IPS-NIHi7 (cell line): ENCODE results near the gene FNDC3A.
"Not testable (repeated sequence)": the region's sequence is repeated elsewhere in the genome, so short reads cannot be mapped to it uniquely, and the experiment has no call there.

ENCODE experiments used
- DNase-seq: peaks from one replicate; pipeline ENCODE4 v3.0.0; 2012; ENCODE audit warnings: mixed read lengths; ENCODE audit errors: extremely low spot score

FNDC3A gene

DNA sequence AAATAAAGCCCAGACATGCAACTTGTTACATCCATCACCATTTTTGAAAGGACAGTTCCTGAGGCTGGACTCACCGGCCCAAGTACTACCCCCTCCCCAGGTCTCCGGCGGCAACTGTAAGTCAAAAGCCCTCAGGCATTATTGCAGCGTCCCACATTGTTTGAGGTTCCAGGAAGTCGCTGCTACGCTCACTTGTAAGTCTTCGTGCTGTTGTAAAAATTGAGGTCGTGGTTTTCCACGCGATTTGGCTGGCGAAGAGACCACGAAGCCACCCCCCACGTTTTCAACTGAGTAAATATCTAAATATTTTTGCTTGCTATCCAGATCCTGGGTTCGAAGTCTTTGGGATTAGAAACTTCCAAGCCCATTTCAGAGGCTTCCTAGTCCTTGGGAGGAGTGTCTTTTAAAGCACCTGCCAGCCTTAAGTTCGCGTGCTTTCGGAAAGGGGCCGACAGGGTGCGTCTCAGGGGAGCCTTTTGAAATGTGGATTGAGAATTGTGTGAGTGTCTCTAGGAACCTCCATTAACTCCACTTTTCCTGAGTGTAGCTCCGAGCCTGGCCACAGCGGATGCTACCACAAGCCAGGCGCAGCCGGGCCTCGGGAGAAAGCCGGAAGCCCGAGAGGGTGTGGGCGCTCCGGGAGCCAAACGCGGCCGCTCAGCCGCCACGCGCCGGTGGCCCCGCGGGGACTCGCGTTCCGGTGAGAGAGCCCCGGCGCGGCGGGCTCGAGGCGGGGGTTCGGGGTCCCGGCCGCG is 434 bp upstream of the FNDC3A start:
- peak; percentile 51 for DNase-seq

DNA sequence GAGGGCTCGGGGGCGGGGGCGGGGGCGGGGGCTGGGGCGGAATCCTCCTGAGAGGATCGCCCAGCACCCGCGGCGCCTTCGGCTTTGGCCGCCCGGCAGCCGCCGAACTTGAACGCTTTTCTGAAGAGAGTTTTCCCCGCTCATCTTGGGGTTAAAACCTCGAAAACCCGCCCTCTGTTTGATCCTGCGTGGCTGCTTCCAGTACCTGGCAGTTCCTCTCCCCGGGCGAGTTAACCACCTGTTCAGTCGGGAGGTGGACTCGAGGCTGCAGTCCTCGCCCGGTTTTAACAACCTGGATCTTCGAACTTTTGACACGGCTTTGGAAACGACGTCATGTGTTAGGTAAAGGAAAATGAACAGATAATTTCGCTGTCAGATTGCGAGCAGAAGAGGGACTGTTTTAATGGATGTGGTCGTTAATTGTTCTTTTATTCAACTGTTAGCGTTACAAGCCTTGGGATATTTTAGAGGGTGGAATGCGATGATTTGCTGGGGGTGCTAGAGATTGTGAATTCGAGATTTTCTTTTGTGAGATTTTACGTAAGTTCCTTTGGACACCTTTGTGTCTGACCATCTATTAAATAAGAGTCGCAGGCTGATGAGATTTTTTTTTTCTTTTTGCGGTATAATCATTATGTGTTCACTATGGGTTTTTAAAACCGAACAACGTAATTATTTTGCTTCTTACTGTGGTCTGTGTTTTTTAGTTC is 1.0 kb downstream of the FNDC3A start:
- DNase-seq, result no peak

DNA sequence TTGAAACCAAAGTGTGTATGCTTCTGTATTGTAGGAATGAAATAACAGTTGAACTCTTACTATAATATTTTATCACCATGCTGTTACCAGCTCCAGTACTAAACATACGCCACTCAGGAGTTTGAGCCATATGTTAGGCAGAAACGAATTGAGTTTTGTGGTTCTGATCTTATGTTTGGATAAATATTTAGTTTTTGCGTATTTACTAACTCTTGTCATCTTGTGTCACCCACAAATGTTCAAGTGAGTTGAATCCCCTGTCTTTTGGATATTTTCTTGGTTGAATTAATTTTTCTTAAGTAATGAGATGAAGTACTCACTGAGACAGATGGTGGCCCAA is 1.5 kb downstream of the FNDC3A start:
- no peak for DNase-seq

DNA sequence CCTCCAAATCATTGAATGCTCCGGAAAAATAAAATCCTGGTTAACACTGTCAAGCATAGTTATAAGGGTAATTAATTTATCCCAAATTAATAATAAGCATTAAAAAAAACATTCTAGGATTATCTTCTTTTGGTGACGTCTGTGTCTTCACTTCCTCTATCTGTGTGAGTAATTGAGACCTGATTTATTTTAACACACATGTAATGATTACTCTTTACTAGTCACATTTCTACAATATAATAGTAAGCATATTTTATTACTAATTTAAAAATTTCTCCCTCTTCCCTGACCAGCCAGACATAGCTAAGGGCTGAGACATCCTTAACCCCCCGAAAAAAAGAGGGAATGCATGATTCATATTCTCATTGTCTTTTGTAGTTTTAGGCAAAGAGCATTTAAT is 2.3 kb downstream of the FNDC3A start:
- no peak for DNase-seq

DNA sequence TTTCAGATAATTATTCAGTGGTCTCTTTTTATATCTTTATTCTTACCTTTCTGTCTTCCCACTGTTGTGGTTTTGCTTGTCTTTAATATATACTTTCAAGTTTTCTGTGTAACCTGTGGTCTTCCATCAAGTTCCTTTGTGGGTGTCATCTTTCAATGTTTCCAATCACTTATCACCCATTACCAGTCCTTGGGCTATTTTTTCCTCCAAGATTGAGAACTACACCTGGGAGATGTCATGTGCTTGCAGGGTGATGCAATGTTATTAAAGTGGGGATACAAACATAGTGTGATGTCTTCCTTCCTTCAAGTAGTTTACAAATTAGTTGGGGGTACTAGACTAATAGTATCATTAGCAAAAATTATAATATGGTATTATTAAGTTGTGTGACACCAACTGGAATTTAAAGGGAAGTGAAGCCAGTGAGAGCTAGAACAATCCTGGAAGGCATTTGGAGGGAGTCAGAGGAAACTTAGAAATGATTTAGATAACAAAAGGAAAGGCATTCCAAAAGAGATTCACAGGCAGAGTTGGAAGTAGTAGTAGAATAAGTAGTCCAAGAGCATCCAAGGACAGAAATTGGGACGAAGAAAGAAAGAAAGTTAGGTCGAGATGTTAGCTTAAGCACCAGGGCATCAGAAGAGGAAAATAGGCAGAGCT is 3.4 kb downstream of the FNDC3A start:
- DNase-seq, result no peak

DNA sequence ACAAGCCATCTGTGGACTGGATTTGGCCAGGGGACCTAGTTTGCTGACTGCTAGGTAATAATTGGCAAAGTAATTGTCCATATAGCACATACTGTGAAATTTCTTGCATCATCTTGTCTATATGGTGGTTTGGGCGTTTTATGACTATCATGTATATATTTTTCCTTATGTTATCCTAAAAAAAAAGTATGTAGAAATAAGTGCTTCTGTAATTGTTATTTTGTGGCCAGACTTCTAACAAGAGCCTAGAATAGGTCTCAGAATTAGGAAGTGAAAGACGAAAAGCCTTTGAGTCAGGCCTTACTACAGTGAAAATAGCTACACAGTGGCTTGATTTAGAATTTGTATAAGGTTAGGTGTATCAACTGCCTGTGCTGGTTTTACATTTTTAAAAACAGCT is 4.2 kb downstream of the FNDC3A start:
- DNase-seq, result no peak

DNA sequence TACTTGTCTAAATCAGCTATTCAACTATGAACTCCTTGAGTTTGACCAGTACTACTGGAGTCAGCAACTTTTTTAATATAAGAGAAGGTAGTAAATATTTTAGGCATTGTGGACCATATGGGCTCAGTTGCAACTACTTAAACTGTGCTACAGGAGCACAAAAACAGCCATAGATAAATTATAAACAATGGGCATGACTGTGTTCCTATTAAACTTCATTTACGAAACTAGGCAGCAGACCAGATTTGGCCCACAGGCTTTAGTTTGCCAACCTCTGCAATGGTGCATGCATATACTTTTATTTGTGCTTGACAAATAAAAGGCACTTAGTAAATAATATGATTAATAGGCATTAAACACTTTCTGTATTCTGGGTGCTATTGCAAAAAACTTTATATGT is 7.6 kb downstream of the FNDC3A start:
- no peak for DNase-seq

DNA sequence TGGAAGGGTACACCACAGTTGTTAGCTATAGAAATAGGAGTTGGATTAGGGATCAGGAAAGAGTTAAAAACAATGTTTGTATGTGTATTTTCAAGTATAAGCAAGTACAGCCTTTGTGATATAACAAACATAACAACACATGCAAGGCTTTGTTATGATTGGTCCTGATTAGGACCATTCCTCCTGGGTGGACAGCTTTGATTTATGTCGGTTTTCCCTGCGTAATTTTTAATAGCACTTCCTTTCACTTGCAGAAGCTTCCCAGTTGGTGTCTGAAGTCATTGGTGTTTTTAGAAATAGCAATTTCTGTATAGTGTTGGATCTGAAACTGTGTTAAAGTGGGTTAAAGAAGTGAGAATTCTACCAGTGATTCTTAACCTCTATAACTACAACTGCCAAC is 10.0 kb downstream of the FNDC3A start:
- DNase-seq, result no peak

DNA sequence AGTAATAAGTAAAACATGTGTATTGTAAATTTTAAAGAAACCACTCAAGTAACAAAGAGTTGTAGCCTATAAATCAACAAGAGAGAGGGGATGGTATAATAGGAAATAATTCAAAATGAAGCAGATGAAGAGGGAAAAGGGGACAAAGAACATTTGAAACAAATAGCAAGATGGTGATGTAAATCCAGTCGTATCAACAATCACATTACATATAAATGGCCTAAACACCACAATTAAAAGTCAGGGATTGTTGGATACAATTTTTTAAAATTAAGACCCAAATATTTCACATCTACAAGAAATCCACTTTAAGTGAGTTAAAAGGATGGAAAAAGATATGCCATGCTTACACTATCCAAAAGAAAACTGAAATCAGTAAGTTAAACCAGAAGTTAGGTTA is 15.2 kb downstream of the FNDC3A start:
- no peak for DNase-seq

DNA sequence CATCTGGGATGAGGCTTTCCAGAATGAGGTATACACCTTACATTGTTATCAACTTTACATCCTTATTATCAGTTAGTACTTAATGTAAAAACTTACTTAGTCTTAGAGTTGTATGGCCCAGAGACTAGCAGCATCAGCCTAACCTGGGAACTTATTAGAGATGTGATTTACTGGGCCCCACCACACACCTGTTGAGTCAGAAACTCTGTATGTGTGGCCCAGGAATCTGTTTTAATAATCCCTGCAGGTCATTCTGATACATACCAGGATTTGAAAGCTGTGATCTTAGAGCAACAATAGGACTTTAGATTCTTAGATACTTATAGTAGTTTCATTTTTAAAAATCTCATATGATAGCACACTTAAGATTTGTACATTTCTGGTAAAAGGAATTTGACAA is 17.4 kb downstream of the FNDC3A start:
- DNase-seq, result no peak

DNA sequence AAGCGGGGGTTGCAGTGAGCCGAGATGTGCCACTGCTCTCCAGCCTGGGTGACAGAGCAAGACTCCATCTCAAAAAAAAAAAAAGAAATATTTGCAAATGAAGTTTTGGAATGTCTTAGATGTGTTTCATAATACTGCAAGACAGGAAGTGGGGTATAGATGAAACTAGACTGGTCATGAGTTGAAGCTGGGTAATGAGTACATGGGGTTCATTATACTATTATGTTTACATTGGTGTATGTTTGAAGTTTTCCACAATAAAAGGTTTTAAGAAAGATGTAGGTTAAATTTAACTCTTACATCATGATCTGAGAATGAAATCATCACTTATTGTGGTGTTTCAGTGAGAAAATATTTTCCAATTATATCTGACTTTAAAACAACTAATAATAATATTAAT is 19.0 kb downstream of the FNDC3A start:
- DNase-seq, result no peak

DNA sequence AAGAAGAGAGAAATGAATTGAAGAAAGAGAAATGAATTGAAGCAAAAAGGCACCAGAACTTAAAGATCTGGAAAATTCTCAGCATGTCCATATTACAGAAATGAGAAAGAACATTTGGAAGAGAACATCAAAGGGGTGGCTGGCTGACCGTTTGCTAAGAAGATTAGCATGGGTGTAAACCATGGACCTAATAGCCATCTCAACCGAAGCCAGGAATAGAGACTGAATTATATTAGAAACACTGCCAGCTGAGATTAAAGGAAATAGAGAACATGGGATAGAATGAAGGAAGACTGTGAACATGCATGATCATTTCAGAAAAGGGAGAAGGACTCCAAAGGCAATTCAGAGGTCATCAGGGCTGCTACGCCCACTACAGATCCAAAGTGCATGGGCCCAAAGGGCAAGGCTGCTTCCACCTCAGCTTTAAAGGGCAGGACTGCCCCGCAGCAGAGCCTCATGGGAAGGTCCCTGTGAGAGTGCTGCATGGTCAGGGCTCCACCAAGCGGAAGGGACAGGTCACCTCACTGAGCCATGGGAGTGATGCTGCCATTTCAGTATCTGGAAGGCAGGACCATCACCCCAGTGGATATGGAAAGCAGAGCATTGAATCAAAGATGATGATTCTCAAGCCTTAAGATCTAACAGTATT is 23.1 kb downstream of the FNDC3A start:
- no peak for DNase-seq

DNA sequence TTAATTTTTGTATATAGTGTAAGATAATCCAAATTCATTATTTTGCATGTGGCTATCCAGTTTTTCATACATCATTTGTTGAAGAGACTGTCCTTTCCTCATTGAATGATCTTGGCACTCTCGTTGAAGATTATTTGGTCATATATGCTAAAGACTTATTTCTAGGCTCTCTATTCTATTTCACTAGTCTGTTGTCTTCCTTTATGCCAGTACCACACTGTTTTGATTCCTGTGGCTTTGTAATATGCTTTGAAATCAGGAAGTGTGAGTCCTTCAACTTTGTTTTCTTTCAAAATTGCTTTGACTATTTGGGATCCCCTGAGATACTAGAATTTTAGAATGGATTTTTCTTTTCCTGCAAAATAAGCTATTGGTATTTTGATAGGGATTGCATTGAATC is 24.5 kb downstream of the FNDC3A start:
- no peak for DNase-seq

DNA sequence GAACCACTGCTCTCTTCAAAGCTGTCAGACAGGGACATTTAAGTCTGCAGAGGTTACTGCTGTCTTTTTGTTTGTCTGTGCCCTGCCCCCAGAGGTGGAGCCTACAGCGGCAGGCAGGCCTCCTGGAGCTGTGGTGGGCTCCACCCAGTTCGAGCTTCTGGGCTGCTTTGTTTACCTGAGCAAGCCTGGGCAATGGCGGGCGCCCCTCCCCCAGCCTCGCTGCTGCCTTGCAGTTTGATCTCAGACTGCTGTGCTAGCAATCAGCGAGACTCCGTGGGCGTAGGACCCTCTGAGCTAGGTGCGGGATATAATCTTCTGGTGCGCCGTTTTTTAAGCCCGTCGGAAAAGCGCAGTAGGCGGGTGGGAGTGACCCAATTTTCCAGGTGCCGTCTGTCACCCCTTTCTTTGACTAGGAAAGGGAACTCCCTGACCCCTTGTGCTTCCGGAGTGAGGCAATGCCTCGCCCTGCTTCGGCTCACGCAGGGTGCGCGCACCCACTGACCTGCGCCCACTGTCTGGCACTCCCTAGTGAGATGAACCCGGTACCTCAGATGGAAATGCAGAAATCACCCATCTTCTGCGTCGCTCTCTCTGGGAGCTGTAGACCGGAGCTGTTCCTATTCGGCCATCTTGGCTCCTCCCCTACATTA is 43.4 kb downstream of the FNDC3A start:
- DNase-seq, result not testable (repeated sequence)

DNA sequence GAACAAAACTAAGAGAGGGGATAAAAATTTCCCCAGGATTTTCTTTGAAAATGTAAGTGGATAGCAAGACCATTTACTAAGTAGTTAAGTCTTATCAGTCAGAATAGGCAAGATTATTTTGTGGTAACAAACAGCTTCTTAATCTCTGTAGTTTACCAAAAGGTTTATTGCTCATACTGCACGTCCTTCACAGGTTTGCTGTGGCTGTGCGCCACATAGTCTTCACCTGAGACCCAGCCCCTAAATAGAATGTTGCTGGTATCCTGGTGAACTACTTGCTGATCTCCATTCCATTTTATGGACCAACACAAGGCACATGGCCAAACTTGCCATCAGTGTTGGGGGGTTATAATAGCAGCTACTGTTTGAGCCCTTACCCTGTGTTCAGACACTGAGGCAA is 44.6 kb downstream of the FNDC3A start:
- no peak for DNase-seq

DNA sequence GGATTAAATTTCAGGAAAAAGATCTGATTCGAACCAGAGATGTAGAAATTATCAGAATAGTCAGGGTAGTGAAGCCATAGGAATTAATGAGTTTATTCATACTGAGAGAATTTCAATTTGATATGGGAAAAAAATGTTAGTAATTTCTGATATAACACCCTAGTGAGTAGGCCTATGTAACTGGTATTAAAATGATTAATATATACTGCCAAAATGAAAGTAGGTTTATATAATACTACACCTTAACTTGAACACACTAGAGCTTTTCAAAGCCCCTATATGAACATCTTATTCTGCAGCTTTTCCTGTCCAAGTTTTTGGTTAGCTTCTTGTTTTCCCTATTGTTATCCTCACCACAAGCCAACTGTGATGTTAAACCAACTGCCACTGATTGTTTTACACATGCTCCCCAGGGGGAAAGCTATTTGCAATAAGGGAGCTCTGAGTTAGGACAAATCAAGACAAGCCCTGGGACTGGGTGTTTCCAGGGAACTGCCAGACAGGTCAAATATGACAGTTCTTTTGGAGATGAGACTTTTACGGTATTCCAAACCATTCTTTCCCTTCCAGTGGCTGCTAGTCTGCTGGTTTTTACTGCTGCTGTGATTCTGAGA is 45.3 kb downstream of the FNDC3A start:
- DNase-seq, result peak; percentile 31

DNA sequence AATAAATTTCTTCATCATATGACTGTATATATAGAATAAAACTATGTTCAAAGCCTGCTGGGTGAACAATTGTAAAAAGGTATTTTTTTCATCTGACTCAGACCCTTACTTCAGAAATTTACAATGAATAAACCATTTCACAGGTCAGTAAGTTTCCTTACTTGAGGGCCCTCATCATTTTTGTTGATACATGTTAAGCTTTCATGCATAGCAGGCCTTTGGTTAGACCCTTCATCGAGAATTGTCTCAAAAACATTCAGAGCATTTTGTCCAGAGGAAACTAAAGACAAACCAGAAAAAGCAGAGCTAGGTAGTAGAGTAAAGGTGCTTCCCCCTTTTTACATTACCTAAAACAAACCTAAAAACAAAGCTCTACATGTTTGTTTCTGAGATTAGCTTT is 46.2 kb downstream of the FNDC3A start:
- no peak for DNase-seq

DNA sequence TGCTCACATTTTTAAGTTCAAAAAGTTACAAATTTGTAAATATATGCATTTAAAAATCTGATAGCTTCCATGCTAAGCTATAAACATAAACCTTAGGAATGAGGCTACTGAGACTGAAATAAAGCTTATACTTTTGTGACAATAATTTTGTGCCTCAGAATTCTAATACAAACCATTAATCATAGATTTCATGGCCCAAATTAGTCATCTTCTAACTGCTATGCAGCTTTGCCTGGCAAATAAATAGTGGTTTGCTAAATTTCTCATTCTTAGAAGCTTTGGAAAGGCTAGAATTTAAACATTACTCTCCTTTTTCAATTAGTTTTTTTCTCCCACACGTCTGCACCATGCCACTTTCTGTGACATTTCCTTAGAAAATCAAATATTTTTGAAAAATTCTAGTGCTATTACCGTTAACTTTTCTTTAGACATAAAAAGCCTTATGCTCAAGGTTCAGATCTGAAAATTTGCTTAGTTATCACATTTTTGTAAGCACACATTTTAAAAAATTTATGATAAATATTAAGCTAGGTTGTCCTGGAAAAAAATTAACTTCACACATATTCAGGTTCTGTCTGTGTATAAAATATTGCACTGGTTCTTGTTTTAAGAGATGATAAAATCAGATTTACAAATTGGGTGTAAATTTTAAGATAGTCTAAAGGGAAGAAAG is 46.9 kb downstream of the FNDC3A start:
- DNase-seq, result no peak

DNA sequence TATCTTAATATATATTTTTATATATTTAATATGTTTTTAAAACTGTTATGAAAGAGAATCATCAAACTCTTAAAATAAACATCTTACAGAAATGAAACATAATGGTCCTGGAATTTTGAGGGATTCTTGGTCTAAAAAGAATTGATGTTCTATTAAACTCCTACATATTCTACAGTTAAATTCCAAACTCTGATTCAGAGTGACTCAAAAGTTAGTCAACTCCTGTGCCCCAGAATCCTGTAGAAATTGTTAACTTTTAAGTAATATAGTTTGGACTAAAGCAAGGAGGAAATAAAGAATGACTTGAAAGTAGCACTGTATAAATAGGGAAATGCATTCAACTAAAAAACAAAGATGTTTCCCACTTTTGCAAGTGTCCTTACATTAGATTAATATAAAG is 47.7 kb downstream of the FNDC3A start:
- DNase-seq, result no peak

DNA sequence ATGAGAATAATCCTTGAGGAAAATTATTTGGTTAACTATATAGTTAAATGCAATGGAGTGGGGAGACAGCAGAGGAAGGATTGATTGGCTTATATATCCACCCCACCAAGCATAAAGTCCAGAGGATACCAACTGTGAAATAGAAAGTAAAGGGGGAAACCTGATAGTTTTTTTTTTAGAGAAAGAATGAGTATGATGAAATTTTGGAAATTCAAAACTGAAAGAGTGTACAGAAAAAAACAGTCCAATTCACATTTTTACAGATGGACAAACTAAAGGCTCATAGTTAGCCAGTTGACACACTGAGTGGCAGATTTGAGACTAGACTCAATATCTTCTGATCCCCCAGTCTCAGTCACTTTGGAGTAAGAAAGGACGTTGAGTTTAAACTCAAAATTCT is 51.1 kb downstream of the FNDC3A start:
- no peak for DNase-seq

DNA sequence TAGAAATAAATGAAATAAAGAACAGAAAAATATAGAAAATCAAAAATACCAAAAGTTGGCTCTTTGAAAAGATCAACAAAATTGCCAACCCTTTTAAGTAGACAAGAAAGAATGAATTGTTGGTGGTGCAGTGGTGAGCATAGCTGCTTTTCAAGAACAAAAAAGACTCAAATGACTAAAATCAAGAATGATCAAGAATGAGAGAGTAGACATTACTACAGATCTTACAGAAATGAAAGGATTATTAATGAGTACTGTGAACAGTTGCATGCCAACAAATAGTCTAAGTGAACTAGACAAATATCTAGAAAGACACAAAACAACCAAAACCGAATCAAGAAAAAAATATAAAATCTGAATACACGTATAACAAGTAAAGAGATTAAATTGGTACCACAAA is 53.9 kb downstream of the FNDC3A start:
- no peak for DNase-seq
